GM18868 (cell line): Measurements from ENCODE around the gene MIA3.
"Not testable (repeated sequence)": the region's sequence is repeated elsewhere in the genome, so short reads cannot be mapped to it uniquely, and the experiment has no call there.

Experiments used
- ATAC-seq: cut with Tn5 transposase; IDR thresholded peaks from one replicate; pipeline ENCODE4 v1.9.1; 2021; ENCODE audit warnings: mild to moderate bottlenecking, moderate library complexity; ENCODE audit not compliant: unreplicated experiment

MIA3 gene

DNA sequence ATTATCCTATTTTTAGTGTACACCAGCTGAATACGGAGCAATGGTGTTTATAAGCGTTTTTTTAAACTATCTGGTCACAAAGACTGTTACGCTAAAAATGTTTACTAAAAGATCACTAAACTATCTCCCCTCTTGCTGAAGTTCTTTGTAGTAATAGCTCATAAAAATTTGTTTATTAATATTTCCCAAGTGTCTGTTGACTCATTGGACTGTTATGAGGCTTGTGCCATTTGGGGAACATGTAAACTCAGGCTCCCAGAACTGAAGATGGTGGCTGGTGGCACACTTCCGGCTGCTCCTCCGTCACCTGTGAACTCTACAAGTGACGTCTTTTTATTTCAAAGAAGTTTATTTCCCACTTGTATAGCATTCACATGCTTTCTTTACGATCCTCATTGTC, 48.1 kb downstream of the MIA3 start:
- ATAC-seq: no peak

DNA sequence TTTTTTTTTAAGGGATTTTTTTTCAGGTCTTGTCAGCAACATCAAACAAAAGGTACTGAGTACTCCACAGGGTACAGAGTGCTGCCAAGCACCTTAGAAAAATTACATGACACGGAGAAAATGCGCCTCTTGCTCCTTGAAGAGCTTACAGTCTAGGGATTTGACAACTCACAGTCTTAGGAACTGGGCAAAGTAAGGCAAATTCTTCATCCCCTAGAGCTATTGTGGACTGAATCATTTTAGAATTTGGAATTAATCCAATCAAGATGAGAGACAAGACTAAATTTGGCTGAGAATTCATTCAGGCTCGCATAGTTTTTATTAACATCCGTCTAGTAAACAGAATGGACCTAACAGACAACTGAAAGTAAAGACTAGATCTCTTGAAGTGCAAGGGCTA, 50.3 kb downstream of the MIA3 start:
- ATAC-seq: not testable (repeated sequence)

DNA sequence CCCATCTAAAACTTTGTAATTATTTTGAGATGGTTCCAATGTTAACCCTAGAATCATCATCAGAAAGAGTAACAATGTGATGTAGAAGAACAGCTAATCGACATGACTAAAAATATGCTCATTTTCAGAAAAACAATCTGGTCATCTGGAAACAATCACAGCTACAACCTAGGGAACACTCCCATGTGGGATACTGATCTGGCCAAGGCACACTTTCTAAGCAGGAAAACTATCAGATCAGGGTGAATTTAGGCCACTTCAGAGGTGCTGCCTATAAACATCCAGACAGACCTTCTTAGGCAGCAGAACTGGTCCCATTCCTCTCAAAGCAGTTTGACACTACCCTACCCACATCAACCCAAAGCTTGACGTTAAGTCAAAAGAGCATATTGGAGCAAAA, 51.2 kb downstream of the MIA3 start:
- not testable (repeated sequence) for ATAC-seq

DNA sequence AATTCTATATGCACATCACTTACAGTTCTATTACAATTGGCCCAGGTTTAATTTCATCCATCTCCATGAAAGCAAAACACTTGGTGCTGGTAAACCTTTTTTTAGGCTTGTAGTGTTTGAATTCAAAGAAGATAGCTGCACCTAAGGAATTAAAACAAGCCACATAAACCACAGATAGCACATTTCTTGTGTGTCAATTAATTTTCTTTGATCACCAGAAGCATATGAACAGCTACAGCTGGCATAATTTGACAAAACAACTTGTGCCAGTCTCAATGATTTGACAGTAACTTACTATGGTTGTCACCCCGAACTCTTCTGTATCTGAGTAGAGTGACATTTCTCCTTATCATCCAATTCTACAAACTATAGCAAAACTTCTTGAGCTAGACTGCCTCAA, 52.2 kb downstream of the MIA3 start:
- no peak for ATAC-seq

DNA sequence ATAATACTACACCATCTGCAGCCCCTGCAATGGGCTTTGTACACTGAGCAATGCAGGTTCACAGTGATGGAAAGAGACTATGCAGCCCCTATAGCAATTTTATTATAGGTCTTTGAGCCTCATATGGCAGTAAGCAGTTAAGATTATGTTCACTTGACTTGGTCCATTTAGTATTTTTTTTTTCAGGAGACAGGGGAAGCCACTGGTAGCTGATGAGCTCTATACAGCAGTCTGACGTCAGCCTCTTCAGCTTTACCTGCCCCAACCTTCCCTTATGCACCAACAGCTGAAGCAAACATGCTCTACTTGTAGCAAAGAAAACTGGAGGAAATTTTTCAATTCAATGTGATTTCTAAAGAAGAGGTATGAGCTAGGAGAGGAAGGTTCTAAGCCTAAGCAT, 62.2 kb downstream of the MIA3 start:
- no peak for ATAC-seq

DNA sequence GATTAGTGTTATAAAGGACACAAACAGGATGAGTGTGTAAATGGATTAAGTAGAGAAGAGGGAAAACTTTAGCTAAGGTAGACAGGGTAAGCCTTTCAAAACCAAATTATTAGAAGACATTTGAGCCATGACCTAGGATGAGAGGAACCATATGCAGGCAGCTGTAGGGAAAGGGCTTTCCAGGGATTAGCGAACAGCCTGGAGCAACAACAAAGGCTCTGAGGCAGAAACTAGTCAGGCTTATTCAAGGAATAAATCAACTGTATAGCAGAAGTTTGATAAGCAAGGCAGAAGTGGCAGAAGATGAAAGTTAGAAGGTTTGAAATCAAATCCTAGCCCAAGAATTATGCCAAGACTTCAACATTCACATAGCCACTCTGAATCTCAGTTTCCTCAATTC, 73.1 kb downstream of the MIA3 start:
- ATAC-seq: no peak

DNA sequence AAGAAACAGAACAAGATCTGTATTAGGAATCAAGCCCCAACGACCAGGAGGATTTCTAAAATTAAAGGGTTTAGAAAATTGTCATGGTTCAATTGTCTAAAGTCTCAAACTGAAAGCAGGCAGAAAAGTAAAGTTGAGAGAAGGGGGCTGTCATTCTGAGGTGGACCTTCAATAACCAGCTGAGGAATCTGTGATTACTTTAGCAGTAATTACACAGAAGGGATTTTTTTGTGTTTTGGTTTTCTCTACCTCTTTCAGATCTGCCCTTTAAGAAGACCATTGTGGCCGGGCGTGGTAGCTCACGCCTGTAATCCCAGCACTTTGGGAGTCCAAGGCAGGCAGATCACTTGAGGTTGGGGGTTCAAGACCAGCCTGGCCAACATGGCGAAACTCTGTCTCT, 77.0 kb downstream of the MIA3 start:
- ATAC-seq: no peak

DNA sequence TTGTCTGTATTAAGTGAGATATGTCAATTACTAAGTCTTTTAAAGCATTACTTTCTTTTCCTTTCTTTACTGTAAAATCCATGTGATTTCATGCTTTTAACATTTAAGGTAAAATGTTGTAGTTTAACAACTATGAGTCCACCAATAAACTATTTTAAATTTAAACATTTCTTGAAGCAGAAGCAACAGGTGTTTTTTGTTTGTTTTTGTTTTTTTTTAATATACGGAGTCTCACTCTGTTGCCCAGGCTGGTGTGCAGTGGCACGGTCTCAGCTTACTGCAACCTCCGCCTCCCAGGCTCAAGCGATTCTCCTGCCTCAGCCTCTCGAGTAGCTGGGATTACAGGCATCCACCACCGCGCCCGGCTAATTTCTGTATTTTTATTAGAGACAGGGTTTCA, 78.8 kb downstream of the MIA3 start:
- ATAC-seq: no peak

DNA sequence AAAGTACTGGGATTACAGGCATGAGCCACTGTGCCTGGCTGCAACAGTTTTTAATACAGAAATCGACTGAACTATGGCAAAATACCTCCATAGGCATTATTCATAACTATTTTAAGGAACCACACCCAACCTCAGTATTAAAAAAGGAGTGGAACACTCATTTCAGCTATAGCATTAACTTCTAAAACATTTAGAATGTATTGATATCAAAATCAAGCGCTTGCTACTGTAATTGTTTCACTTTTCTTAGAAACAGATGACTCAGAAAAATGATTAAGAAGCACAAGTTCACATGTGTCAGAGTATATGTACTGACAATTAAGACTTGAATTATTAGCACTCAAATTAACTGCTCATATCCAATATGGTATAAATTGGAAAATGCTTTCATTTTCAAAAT, 79.3 kb downstream of the MIA3 start:
- ATAC-seq: no peak

DNA sequence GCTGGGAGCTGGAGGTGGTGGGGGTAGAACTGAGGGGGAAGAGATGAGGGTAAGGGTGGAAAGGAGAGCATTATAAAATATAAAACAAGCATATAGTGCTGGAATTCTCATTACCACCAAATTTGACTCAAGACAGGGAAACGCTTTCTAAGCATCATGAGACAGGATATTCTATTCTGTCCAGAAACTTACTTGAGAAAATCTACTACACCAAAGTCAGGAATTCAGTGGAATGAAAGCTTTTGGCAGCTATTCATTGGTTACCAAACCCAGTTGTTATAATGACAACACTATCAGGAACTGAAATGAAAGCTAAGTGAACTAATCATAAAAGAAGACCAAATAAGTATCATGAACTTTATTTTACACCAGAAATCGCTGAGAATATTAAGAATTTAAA, 79.9 kb downstream of the MIA3 start:
- no peak for ATAC-seq

DNA sequence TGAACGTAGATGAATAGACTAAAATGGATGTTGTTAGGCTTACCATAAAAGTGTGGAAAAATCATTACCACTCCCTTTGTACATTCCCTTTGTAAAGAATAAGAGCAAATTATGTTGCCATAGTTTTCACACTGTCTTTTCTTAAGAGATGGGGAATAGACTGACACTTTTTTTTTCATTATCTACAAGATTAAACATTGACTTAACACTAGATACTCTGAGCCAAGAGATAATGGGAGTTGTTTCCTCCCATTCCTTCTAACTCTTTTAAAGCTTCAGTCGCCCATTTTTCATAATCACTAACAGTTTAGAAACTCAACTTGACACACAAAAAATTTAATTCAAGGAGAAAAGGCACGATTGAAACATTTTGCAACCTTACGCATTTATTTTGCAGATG, 84.3 kb downstream of the MIA3 start:
- ATAC-seq: no peak

DNA sequence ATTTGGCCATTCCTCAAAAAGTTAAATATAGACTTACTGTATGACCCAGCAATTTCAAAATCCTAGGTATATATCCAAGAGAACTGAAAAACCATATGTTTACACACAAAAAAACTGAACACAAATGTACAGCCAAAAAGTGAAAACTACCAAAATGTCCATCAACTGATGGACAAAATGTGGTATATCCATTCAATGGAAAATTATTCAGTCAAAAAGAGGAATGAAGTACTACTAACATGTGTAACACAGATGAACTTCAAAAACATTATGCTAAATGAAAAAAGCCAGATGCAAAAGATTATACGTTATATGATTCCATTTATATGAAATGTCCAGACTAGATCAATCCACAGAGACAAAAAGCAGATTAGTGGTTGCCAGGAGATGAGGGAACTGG, 86.4 kb downstream of the MIA3 start:
- no peak for ATAC-seq

DNA sequence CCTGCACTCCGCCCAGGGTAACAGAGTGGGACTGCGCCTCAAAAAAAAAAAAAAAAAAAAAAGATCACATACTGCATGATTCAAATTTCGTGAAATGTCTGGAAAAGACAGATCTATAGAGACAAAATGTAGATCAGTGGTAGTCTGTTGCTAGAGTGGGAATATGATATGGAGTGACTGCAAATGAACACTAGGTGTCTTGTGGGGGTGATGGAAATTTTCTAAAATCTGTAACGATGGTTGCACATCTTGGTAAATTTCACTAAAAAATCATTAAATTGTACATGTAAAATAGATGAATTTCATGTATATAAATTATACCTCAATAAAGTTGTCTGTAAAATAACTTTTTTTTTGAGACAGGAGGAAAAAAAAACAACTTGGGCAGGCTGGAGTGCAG, 88.9 kb downstream of the MIA3 start:
- ATAC-seq: no peak

DNA sequence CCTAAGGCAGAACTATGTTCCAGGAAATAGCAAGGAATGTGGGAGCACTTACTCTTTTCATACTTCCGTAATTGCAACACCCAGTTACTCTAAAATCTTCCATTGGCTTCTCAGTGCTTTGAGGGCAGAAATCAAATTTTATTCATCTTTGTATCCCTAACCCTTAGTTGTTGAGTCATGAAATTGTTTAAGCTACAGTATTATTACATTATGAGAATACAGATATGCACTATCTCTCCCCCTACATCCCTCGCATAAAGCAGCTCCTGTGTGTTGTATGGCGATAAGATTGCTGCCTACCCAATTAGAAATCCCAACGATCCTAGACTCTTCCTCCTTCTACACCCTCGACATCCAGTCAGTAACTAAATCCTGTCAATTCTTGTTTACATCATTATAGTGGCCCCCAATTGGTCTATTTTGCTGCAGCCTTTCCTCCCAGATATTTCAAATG, 91.8 kb downstream of the MIA3 start:
- no peak for ATAC-seq

DNA sequence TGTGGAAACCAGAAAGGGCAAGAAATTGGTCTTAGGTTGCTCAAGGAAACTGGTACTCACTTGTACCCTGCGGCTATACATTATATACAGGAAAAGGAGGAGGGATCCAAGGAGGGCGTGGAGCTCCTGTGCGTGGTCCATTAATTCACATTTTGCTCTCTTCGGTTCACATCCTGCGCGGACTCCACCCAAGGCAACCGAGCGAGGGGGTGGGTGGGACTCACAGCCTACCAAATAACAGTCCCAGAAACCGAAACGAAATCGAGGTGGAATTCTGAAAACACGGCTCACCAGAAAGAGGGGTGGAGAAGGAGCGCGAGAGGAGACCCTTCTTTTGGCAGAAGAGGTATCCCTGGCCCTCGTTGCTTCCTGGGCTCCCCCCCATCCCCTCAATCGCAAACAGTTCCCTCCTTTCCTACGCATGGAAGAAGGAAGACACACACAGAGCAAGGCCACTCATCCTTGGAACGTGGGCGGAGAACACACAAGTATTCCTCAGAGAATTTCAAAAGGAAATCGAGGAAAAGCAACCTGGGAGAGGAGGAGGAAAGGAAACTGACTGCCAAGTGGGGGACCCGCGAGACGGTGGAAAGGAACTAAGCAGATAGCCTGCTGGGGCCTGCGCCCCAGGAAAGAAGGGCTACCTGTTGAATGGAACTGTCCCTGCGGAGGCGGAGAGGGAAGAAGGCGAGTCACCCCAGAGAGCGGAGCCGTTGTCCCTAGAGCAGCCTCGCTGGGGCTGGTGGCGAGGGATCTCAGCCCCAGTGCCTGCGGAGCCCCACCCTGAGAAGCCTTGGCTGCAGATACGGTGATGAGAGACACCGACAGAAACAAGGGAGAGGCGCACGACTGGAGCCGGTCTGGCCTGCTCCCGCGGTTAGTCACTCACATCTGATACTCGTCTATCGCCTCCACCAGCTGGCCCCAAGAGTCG, 93.7 kb downstream of the MIA3 start:
- ATAC-seq: peak; percentile 28

DNA sequence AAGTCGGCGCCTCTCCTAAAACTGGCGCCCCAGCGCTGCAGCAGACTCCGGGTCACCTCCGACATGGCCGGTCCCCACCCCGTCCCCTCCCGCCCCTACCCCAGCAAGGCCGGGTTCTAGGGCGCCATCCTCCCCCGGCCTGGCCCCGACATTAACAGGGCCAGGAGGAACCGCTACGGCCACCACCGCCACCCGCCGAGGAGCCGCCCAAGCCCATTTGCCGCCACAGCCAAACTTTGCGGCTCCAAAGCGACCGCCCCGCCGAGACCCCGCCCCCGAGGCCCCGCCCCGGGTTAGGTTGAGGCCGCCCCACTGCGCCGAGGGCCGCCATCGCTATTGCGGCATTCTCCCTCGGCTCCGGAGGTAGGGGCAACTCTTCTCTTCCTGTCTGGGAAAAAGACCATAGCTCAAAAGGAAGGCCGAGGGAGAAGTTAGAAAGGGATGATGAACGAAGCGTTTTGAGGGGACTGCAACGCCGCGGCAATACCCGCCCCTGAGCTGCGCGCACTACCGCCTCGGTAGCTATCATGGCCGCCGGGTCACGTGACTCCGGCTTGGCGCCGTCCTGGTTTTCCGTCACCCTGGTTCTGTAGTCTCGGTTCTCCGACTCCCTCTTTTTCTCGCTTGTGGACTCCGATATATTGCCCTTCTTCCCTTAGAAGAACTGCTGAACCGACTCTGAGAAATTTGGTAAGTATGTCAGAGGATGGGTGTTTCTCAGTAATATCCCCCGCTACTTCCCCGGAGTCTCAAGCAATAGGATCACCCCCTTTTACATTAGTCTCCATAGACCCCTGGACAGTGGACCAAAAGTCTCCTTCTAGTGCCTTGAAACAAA, 94.6 kb downstream of the MIA3 start, which contains the start of the genes AIDA and BROX:
AIDA (minus strand) TSS at position 239 of the 838 bp plus-strand sequence; CDS start at position 65, 174 bp downstream.
BROX (plus strand) TSS at position 312 of the 838 bp plus-strand sequence. CDS start 3,136 bp downstream, outside the sequence.
- ATAC-seq: peak; percentile 75

DNA sequence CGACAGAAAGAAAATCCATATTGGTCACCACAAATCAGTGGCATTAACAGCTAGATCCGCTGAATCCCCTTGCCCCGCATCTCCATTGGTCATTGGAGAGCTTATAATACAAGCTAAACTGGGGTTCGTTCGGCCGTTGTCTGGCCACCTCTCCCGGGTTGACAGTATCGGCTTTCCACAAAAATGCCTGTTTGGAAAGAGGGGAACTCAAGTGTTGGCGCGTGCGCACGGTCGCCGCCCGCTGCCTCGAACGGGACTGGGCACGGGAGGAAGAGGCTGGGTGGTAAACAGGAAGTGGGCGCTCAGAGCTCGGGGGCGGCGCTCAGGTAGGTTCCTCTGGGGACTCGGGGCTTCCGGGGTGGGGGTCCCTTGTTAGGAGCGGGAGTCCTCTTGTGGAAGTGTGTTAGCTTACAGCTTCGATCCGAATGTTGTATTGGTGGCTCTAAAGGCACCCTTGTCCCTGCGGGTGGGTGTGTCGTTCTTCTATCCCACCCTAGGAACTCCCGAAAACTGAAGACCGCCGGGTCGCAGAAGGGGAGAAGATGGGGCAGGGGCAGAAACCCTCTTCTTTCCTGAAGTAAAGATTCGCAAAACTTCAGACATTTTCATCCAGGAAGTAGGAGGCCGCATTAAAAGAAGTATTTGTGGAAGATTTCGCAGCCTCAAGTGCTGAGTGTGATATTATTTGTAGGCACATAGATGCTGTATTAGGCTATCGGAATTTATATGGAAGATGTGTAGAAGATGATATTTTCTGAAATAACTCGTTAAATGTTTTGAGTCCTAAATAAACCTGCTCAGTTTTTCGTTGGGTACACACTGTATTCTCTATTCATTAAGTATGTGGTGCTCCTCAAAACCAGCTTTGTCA, 95.4 kb downstream of the MIA3 start:
- peak; percentile 75 for ATAC-seq

DNA sequence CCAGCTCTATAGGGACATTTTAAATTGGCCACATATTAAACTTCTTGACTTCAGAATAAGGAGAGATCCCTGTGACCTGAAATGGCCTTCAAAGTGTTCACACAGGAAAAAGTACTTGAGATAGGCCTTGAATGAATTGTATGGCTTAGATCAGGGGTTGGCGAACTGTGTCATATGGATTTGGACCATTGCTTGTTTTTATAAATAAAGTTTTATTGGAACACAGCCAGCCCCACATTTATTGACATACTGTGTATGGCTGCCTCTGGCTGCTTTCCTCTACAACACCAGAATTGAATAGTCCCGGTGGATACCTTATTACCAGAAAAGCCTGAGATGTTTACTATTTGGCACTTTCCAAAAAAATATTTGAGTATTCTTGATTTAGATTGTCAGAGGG, 98.5 kb downstream of the MIA3 start:
- ATAC-seq: no peak
